LNCAP (cell line): ENCODE measurements around the gene ARSI.

Experiments used
- CTCF ChIP-seq: fragments of 450-650 bp; IDR thresholded peaks from 2 replicates; pipeline ENCODE4 v1.5.1; 2017; ENCODE audit warnings: mild to moderate bottlenecking

Gene ARSI

GRCh38 chr5:150270541-150271295, 32.0 kb downstream of the ARSI start:
- no peak for TF ChIP-seq CTCF

GRCh38 chr5:150266871-150267291, 35.8 kb downstream of the ARSI start:
- TF ChIP-seq CTCF, result no peak

- no peak for TF ChIP-seq CTCF
Measured at GRCh38 chr5:150265870-150266383, 36.8 kb downstream of the ARSI start.

- no peak for TF ChIP-seq CTCF
Measured at GRCh38 chr5:150264667-150265603, 37.8 kb downstream of the ARSI start.

- TF ChIP-seq CTCF, result no peak
Measured at GRCh38 chr5:150263801-150264621, 38.7 kb downstream of the ARSI start.

GRCh38 chr5:150263375-150263775, 39.3 kb downstream of the ARSI start:
- no peak for TF ChIP-seq CTCF

- TF ChIP-seq CTCF, result no peak
Measured at GRCh38 chr5:150262502-150262901, 40.2 kb downstream of the ARSI start.
